HEK293 (cell line): Measurements from ENCODE around the gene MGAT4B.

Experiments used
- CTCF ChIA-PET: fragments of 350-600 bp; formaldehyde crosslinking; extraction: SDS; loops from one replicate; lab custom pipeline; 2021; ENCODE audit warnings: antibody characterized with exemption; lab: Yijun Ruan, JAX
- POLR2A ChIA-PET: fragments of 300-600 bp; formaldehyde crosslinking; extraction: SDS; loops from one replicate; lab custom pipeline; 2020; ENCODE audit warnings: antibody characterized with exemption, inconsistent platforms; lab: Yijun Ruan, JAX
- H3K27ac ChIP-seq: fragments of 200-500 bp; sonication (Bioruptor generic); 2 replicates; pipeline ENCODE4 v1.5.1; 2014; ENCODE audit warnings: low read depth, low read length, control low read depth, inconsistent platforms; ENCODE audit errors: extremely low read depth
- H3K36me3 ChIP-seq, 2 experiments: fragments of 200-500 bp in 1 of 2; sonication (Bioruptor generic) in 1 of 2; 1 replicate in 1 of 2; 2 replicates in 1 of 2; pipeline ENCODE4 v1.5.1; 2014 to 2017; ENCODE audit warnings: inconsistent platforms in 2 of 2, low read length in 2 of 2; ENCODE audit not compliant: control insufficient read depth in 2 of 2, insufficient read depth in 1 of 2
- H3K4me1 ChIP-seq: fragments of 200-500 bp; sonication (Bioruptor generic); 2 replicates; pipeline ENCODE4 v1.5.1; 2014; ENCODE audit warnings: mild to moderate bottlenecking, low read length, inconsistent platforms; ENCODE audit not compliant: control insufficient read depth, insufficient read depth
- H3K4me3 ChIP-seq: 2 replicates; pipeline ENCODE4 v1.5.1; 2011; ENCODE audit warnings: low read depth, mild to moderate bottlenecking, control low read depth, low read length, moderate library complexity
- H3K9me3 ChIP-seq: fragments of 200-500 bp; sonication (Bioruptor generic); 2 replicates; pipeline ENCODE4 v1.5.1; 2014; ENCODE audit warnings: low read depth, low read length, inconsistent platforms; ENCODE audit not compliant: control insufficient read depth, insufficient read depth
- KLF9 ChIP-seq: fragments of 450-650 bp; formaldehyde crosslinking; IDR thresholded peaks from 2 replicates; pipeline ENCODE4 v1.5.1; 2016; ENCODE audit warnings: missing biosample characterization, missing genetic modification characterization, low read depth
- OVOL3 ChIP-seq: fragments of 450-650 bp; formaldehyde crosslinking; IDR thresholded peaks from 2 replicates; pipeline ENCODE4 v1.5.1; 2016; ENCODE audit warnings: missing biosample characterization, missing genetic modification characterization
- SCRT2 ChIP-seq: fragments of 450-650 bp; formaldehyde crosslinking; IDR thresholded peaks from 2 replicates; pipeline ENCODE4 v1.5.1; 2016; ENCODE audit warnings: missing biosample characterization, missing genetic modification characterization
- SP3 ChIP-seq: fragments of 450-650 bp; formaldehyde crosslinking; IDR thresholded peaks from 2 replicates; pipeline ENCODE4 v1.5.1; 2016; ENCODE audit warnings: missing biosample characterization, missing genetic modification characterization
- WT1 ChIP-seq: fragments of 450-650 bp; formaldehyde crosslinking; IDR thresholded peaks from 2 replicates; pipeline ENCODE4 v1.5.1; 2016; ENCODE audit warnings: missing biosample characterization, missing genetic modification characterization
- ZBTB44 ChIP-seq: fragments of 450-650 bp; IDR thresholded peaks from 2 replicates; pipeline ENCODE4 v1.5.1; 2018; ENCODE audit warnings: missing biosample characterization, mild to moderate bottlenecking, missing genetic modification characterization
- ZFHX2 ChIP-seq: fragments of 450-650 bp; formaldehyde crosslinking; conservative IDR thresholded peaks from 2 replicates; pipeline ENCODE4 v1.5.1; 2016; ENCODE audit warnings: missing biosample characterization, missing genetic modification characterization
- ZFP69B ChIP-seq: fragments of 450-650 bp; formaldehyde crosslinking; IDR thresholded peaks from 2 replicates; pipeline ENCODE4 v1.5.1; 2016; ENCODE audit warnings: missing biosample characterization, missing genetic modification characterization
- ZNF214 ChIP-seq: fragments of 450-650 bp; formaldehyde crosslinking; IDR thresholded peaks from 2 replicates; pipeline ENCODE4 v1.5.1; 2017; ENCODE audit warnings: missing biosample characterization, mild to moderate bottlenecking, missing genetic modification characterization, borderline replicate concordance
- ZNF324 ChIP-seq: fragments of 450-650 bp; formaldehyde crosslinking; IDR thresholded peaks from 2 replicates; pipeline ENCODE4 v1.5.1; 2016; ENCODE audit warnings: missing biosample characterization, missing genetic modification characterization
- ZNF354C ChIP-seq: fragments of 450-650 bp; formaldehyde crosslinking; IDR thresholded peaks from 2 replicates; pipeline ENCODE4 v1.5.1; 2016; ENCODE audit warnings: missing biosample characterization, missing genetic modification characterization, low read depth, borderline replicate concordance
- ZNF37A ChIP-seq: fragments of 450-650 bp; IDR thresholded peaks from 2 replicates; pipeline ENCODE4 v1.5.1; 2018; ENCODE audit warnings: missing biosample characterization, missing genetic modification characterization
- ZNF416 ChIP-seq: fragments of 450-650 bp; formaldehyde crosslinking; IDR thresholded peaks from 2 replicates; pipeline ENCODE4 v1.5.1; 2016; ENCODE audit warnings: missing biosample characterization, missing genetic modification characterization
- ZNF488 ChIP-seq: fragments of 450-650 bp; formaldehyde crosslinking; IDR thresholded peaks from 2 replicates; pipeline ENCODE4 v1.5.1; 2016; ENCODE audit warnings: missing biosample characterization, missing genetic modification characterization
- ZNF518A ChIP-seq: fragments of 450-650 bp; formaldehyde crosslinking; conservative IDR thresholded peaks from 2 replicates; pipeline ENCODE4 v1.5.1; 2016; ENCODE audit warnings: low read depth, missing biosample characterization, missing genetic modification characterization
- ZNF544 ChIP-seq: fragments of 450-650 bp; formaldehyde crosslinking; IDR thresholded peaks from 2 replicates; pipeline ENCODE4 v1.5.0; 2017; ENCODE audit warnings: missing biosample characterization, missing genetic modification characterization
- ZNF571 ChIP-seq: fragments of 450-650 bp; formaldehyde crosslinking; IDR thresholded peaks from 2 replicates; pipeline ENCODE4 v1.5.0; 2017; ENCODE audit warnings: missing biosample characterization, missing genetic modification characterization
- ZNF585B ChIP-seq: fragments of 450-650 bp; formaldehyde crosslinking; IDR thresholded peaks from 2 replicates; pipeline ENCODE4 v1.5.1; 2016; ENCODE audit warnings: missing biosample characterization, missing genetic modification characterization
- ZNF623 ChIP-seq: fragments of 450-650 bp; formaldehyde crosslinking; IDR thresholded peaks from 2 replicates; pipeline ENCODE4 v1.5.1; 2016; ENCODE audit warnings: missing biosample characterization, missing genetic modification characterization
- ZSCAN16 ChIP-seq: fragments of 450-650 bp; formaldehyde crosslinking; IDR thresholded peaks from 2 replicates; pipeline ENCODE4 v1.5.1; 2016; ENCODE audit warnings: missing biosample characterization, missing genetic modification characterization

MGAT4B gene

GRCh38 chr5:179766021-179766725 is 40.5 kb downstream of the MGAT4B start:
- no peaks in the 10 kb centered on the region for H3K9me3 ChIP-seq
- H3K36me3 ChIP-seq: peaks cover 12 to 61% of the 10 kb centered on the region in 2 experiments
- POLR2A ChIA-PET: no interaction called here
- H3K4me3 ChIP-seq: no peak overlapping the region
- H3K27ac ChIP-seq: no peak overlapping the region
- TF ChIP-seq ZNF585B (tag by site-specific recombination) (no peak), ZFP69B (no peak), ZNF623 (tag by site-specific recombination) (no peak), ZNF214 (no peak), ZBTB44 (no peak), KLF9 (tag by site-specific recombination) (no peak)
- TF ChIP-seq, all 188 proteins: peak for 0
- CTCF ChIA-PET: no interaction called here
- H3K4me1 ChIP-seq: peaks cover 7% of the 10 kb centered on the region

GRCh38 chr5:179765400-179765799 is 41.3 kb downstream of the MGAT4B start:
- ChIA-PET CTCF (interaction anchor here (0.6 kb wide), 2 partner anchors 11 to 90 kb away, joined by 3 to 5 read pairs; no protein-coding TSS in a partner anchor), POLR2A (no interaction called here)
- no peak overlapping the region for H3K27ac ChIP-seq
- H3K9me3 ChIP-seq: no peaks in the 10 kb centered on the region
- H3K4me1 ChIP-seq: peaks cover 7% of the 10 kb centered on the region
- TF ChIP-seq WT1 (tag by site-specific recombination) (no peak), ZNF324 (no peak), ZNF354C (tag by site-specific recombination) (no peak), ZFHX2 (no peak), ZNF416 (tag by site-specific recombination) (no peak), SCRT2 (tag by site-specific recombination) (no peak), ZNF518A (tag by site-specific recombination) (no peak), ZNF488 (tag by site-specific recombination) (no peak), ZNF571 (no peak), SP3 (tag by site-specific recombination) (no peak), ZNF623 (tag by site-specific recombination) (no peak), OVOL3 (tag by site-specific recombination) (no peak), ZNF37A (tag by site-specific recombination) (no peak), ZNF544 (no peak), ZNF214 (no peak), ZSCAN16 (tag by site-specific recombination) (no peak)
- peaks cover 11 to 54% of the 10 kb centered on the region in 2 experiments for H3K36me3 ChIP-seq
- no peak overlapping the region for H3K4me3 ChIP-seq
